ENCODE measurements around the gene SOWAHD. TPM values are rescaled to one million over a fixed set of nuclear protein-coding genes. Genes with fewer than 3 reads are reported as not detected.
"Not testable (repeated sequence)": the region's sequence is repeated elsewhere in the genome, so short reads cannot be mapped to it uniquely, and the experiment has no call there.

The SOWAHD gene
- total RNA-seq, 1 donor from 2014 or later = not detected

DNA sequence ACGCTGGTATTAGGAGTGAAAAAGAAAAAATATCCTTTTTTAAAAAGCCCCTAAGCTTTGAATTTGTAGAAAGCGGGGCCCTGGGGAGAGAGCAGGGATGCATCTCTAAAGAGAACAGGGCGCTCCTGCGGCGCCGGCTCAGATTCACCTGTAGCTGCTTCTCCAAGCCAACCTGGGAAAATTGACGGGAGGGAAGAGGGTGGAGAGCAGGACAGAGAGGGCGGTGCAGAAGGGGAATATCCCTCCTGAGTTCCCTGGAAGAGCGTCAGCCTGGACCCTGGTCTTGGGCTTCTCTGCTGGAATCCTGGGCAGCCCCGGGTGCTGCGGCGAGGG lies 776 bp upstream of the SOWAHD start:
- no peak for DNase-seq (ENCODE audit: extremely low read depth, low read depth, low spot score)

DNA sequence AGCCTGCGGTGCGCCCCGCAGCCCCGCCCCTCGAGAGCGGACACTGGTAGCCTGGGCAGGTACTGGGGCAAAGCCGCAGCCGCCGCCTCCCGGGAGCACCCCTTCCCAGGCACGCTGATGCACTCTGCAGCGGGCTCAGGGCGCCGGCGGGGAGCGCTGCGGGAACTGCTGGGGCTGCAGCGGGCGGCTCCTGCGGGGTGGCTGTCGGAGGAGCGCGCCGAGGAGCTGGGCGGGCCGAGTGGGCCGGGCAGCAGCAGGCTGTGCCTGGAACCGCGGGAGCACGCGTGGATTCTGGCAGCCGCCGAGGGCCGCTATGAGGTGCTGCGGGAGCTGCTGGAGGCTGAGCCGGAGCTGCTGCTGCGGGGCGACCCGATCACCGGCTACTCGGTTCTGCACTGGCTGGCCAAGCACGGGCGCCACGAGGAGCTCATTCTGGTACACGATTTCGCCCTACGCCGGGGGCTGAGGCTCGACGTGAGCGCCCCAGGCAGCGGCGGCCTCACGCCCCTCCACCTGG lies 401 bp downstream of the SOWAHD start:
- DNase-seq (ENCODE audit: extremely low read depth, low read depth, low spot score) = no peak

DNA sequence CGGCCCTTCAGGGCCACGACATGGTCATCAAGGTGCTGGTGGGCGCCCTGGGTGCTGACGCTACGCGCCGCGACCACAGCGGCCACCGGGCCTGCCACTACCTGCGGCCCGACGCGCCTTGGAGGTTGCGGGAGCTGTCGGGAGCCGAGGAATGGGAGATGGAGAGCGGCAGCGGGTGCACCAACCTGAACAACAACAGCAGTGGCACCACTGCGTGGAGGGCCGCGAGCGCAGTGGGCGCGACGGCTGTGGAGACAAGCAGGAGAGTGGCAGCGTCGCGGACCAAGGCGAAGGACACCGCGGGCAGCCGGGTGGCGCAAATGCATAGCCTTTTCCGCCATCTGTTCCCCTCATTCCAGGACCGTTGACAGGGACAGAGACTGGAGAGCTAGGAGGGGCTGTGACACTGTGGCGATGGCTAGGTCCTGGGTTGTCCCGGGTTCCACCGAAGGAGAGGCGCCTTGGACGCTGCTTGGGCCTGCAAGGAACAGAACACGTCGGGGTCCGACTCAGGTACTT lies 919 bp downstream of the SOWAHD start:
- no peak for DNase-seq (ENCODE audit: extremely low read depth, low read depth, low spot score)

DNA sequence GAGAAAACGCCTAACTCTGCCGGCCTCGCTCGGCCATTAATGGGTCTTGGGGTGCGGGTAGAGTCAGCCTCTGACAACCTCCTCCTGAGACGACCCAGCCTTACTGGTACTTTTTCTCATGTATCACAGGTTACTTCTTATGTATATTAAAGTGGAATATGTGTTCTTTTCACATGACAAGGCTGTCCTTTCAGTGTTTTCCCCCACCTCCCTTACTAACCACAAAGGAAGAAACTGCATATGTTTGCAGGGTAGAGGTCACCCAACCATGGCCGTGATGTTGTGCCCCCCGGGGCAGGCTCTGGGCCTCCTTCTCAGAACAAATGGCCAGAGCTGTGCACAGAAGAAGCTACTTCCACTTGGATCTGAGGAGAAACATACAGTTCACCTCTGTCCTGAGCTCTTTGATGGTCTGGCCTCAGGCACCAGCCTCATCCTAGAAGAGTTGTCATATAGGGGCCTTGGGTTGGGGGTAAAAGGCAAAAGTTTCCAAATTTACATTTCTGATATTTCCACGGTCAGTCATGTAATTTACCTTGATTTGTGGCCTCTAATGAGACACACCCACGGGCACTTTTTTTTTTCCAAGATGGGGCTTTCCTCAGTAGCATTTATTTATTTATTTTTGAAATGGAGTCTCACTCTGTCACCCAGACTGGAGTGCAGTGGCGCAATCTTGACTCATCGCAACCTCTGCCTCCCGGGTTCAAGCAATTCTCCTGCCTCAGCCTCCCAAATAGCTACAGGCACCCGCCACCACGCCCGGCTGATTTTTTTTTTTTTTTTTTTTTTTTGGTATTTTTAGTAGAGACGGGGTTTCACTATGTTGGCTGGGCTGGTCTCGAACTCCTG lies 1.9 kb downstream of the SOWAHD start:
- DNase-seq (ENCODE audit: extremely low read depth, low read depth, low spot score) = no peak

DNA sequence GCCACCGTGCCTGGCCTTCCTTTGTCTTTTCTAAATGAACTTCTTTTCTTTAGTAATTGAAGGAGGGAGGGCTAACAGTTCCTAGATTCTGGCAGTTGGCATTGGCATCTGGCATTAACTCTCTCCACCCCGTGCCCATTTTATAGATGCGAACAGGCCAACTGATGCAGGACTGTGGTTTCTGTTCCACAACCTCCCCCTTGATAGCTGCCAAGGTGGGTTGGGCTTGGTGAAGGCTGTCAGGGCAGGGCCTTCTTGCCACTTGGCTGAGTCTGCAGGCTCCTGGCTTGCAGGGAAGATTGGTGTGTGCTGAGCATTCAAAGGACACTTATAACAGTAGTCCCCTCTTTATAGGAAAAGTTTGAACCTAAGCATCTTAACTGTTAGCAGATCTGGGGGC lies 4.3 kb downstream of the SOWAHD start:
- DNase-seq (ENCODE audit: extremely low read depth, low read depth, low spot score) = no peak

DNA sequence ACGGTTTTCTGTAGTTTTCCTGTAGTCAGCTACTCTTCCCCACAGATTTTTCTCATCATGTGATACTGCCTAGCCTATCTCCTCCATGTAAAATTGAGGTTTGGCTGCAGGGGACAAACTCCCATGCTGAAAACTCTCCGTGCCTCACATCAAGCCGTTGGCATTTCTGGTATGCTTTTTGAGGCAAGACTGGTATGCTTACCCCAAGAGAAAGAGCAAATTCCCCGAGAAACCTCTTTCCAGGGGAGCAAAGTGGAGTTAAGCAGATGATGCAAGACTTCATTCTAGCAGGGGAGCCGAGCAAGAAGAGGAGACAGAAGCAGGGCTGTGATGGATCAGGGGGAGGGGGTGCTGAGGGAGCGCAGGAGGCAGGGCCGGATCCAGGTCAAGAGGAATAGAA lies 4.8 kb downstream of the SOWAHD start:
- DNase-seq (ENCODE audit: extremely low read depth, low read depth, low spot score) = no peak

DNA sequence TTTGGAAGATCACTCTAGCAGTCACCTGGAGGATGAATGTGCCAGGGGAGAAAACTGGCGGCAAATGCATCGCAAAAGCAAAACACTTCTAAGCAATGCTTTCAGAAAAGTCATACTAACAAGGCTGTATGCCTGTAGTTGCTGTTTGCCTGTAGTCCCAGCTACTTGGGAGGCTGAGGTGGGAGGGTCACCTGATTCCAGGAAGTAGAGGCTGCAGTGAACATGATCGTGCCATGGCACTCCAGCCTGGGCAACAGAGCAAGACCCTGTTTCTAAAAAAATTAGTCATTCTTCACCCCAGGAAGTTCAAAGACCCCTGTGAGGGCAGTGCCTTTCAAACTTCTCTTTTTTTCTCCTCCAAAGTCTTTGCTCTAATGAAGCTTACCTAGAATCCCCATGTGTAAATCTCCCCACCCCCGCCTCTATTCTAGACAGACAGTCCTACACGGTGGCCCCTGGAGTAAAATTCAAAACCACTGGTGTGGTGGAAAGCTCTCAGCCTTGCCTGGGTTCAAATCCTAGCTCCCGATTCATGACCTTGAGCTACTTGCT lies 5.5 kb downstream of the SOWAHD start:
- no peak for DNase-seq (ENCODE audit: extremely low read depth, low read depth, low spot score)

DNA sequence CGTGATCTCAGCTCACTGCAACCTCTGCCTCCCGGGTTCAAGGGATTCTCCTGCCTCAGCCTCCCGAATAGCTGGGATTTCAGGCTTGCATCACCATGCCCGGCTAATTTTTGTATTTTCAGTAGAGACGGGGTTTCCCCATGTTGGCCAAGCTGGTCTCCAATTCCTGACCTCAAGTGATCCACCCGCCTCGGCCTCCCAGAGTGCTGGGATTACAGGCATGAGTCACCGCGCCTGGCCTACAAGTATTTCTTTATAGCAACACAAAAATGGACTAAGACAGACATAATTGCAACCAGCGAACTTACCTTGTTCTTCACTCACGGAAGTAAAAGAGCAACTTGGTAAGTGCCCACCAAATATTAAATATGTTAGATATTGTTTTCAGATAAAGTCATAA lies 10.0 kb downstream of the SOWAHD start:
- not testable (repeated sequence) for DNase-seq (ENCODE audit: extremely low read depth, low read depth, low spot score)

DNA sequence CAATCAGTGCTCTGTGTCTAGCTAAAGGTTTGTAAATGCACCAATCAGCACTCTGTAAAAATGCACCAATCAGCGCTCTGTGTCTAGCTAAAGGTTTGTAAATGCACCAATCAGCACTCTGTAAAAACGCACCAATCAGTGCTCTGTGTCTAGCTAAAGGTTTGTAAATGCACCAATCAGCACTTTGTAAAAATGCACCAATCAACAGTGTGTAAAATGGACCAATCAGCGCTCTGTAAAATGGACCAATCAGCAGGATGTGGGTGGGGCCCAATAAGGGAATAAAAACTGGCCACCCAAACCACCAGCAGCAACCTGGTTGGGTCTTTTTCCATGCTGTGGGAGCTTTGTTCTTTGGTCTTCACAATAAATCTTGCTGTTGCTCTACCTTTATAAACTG lies 11.0 kb downstream of the SOWAHD start:
- DNase-seq (ENCODE audit: extremely low read depth, low read depth, low spot score) = not testable (repeated sequence)

DNA sequence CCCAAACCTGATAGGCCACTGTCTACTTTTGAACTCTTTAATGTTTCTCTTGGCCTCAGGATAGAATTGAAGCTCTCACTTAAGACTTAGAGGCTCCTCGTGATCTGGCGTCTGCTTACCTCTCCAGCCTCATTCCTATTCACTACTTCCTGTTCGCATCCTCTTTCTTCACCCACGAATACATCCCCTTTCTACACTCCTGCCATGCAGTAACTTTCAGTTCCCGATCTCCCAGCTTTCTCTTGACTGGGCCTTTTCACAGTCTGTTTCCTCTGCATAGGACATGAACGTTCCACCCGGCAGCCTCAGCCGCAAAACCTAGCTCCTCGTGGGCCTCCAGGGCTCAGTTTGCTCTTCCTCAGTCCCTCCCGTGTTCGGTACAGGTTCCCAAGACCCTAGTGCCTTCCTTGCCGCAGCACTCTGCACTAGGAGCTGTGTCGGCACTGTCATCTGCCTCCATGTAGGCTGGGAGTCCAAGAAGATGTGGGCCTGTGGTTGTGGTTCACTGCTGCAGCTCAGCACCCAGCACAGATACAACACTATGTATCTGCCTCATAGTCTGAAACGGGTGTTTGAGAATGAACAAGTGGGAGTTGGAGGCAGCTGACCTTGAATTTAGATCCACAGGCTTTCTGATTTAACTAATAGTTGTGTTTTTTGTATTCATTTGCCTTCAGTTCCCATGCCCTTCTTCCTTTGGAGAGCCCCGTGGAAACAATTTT lies 17.3 kb downstream of the SOWAHD start:
- no peak for DNase-seq (ENCODE audit: extremely low read depth, low read depth, low spot score)

DNA sequence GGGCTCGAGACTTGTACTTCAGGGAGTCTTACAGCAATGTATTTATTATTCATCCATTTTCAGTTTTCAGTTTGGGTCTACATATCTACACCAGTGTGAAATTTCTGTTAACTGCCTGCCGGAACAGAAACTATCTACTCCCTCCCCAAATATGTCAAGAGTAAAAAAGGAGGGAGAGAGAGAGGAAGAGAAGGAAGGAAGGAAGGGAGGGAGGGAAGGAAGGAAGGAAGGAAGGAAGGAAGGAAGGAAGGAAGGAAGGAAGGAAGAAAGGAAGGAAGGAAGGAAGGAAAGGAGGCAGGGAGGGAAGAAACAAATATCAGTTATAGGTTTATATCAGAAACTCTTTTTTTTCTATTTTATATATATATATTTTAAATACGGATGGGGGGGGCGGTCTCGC lies 20.4 kb downstream of the SOWAHD start:
- no peak for DNase-seq (ENCODE audit: extremely low read depth, low read depth, low spot score)

DNA sequence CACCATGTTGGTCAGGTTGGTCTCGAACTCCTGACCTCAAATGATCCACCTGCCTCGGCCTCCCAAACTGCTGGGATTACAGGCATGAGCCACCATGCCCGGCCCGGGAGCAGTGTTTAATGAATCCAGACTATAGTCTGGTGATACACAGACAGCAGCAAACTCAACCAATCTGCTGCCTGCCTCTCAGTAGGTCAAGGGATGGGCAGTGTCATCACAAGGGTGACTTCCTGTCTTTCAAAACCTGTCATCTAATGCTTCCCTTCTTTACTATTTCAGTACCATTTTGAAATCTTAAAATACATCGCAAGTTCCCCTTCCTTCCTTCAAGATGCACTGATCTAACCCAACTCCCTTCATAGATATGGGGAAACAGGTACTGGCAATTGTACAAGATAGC lies 24.6 kb downstream of the SOWAHD start:
- no peak for DNase-seq (ENCODE audit: extremely low read depth, low read depth, low spot score)

DNA sequence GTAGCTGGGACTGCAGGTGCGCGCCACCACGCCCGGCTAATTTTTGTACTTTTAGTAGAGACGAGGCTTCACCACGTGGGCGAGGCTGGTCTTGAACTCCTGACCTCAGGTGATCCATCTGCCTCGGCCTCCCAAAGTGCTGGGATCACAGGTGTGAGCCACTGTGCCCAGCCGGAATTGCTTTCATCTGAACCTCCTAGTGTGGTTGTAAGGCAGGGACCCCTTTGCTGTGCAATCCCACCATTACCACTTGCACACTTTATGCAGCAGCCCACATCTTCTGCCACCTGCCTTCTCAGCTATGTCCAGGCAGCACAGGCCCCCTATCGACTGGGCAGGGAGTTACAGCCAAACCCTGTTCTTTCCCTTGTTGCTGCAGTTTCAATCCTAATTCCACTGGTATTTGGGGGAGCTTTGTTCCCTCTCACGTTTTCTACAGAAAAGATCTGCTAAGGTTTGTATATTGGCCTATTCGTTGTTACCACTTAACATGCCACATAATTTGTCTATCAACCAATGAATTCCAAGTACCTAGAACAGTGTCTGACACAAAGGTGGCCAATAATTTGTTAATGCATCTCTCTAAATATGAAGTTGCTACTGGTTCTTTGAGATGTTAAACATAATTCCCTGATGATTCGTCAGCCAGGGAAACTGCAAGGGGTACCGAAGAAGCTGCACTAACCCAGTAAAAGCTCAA lies 26.5 kb downstream of the SOWAHD start:
- no peak for DNase-seq (ENCODE audit: extremely low read depth, low read depth, low spot score)

DNA sequence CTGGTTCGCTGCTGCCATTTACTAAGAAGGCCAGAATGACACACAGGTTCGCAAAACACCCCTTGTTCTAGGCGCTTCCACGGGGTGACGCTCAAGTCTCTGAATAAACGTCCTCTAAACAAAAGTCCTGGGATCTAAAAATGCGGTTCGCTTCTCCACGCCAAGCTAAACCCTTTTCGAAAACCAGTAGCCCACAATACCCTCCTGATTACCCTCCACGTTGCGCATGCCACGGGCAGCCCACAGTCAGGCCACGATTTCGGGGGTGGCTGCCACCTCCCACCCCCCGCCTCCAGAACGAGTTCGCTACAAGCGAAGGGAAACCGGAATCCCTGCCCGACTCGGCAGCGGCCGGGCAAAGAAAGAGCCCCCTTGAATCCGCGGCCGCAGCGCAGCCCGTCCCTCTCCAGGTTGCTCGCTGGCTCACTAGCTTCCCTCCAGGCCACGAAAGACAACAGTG lies 32.6 kb downstream of the SOWAHD start:
- DNase-seq (ENCODE audit: extremely low read depth, low read depth, low spot score) = no peak

DNA sequence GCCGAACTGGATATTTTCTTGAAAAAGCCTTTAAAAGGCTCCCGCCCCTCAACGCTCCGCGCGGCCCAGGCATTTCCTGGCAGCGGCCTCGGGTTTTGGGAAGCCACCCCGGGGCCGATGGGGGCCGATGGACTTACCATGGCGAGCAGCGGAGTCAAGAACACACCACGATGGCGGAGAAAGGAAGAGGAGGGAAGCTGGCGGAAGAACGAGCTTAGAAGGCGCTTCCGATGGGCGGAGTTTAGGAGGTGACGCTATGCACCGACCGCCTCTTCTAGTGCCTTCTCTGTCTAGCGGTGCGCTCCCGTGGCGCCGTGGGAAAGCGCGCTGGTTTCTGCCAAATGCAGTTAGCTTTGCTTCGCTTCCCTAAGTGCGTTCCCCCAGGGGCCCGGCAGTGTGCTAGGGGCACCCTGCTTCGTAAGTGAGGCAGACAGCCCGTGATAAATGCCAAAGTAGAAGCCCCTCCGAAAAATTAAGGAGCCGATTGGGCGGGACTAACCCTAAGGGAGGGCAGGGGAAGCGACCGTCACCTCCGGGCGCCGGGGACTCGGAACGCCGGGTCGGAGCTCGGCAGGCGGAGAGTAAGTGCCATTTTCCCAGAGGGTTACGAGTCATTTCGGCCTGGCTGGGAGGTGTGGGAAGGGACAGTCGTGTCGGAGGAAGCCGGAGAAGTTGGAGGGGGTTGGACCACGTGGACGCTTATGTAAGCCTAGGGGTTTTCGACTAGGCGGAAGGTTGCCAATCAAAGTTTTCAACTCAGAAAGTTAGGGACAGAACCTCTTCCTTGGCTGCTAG lies 33.2 kb downstream of the SOWAHD start, which contains the start of gene RPL39:
Gene RPL39, minus strand, starts transcription at position 194 of the 795 bp plus-strand sequence. Its CDS starts 54 bp downstream, at position 140.
- peak; percentile 56 for DNase-seq (ENCODE audit: extremely low read depth, low read depth, low spot score)

DNA sequence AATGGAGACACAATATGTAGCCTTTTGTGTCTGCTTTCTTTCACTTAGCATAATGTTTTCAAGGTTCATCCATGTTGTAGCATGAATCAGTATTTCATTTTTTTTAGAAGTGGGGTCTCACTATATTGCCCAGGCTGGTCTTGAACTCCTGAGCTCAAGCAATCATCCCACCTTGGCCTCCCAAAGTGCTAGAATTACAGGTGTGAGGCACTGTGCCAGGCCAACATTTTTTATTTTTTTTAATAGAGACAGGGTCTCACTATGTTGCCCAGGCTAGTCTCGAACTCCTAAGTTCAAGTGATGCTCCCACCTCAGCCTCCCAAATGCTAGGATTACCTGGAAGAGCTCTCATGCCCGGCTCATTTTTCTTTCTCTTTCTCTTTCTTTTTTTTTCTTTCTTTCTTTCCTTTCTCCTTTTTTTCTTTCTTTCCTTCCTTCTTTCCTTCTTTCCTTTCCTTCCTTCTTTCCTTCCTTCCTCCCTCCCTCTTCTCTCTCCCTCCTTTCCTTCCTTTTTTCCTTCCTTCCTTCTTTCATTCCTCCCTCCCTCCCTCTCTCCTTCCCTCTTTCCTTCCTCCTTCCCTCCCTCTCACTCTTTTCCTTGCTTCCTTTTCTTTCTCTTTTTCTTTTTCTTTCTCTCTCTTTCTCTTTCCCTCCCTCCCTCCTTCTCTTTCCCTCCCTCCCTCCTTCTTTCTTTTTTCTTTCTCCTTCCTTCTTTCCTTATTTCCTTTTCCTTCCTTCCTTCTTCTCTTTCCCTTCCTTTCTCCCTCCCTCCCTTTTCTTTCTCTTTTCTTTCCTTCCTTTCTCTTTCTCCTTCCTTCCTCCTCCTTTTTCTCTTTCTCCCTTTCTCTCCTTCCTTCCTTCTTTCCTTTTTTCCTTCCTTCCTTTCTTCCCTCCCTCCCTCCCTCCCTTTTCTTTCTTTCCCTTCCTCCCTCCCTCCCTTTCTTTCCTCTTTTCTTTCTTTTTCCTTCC lies 43.1 kb downstream of the SOWAHD start:
- no peak for DNase-seq (ENCODE audit: extremely low read depth, low read depth, low spot score)

DNA sequence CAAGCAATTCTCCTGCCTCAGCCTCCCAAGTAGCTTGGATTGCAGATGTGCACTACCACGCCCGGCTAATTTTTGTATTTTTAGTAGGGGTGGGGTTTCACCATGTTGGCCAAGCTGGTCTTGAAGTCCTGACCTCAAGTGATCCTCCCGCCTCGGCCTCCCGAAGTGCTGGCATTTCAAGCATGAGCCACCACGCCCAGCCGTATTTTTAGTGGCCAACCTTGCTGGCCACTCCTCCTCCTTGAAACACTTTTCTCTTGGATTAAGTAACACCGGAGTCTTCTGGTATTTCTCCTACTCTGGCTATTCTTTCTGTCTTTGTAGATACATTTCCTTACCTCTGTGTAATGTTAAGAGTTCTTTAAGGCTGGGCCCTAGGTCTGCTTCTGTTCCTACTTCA lies 44.2 kb downstream of the SOWAHD start:
- DNase-seq (ENCODE audit: extremely low read depth, low read depth, low spot score) = no peak

DNA sequence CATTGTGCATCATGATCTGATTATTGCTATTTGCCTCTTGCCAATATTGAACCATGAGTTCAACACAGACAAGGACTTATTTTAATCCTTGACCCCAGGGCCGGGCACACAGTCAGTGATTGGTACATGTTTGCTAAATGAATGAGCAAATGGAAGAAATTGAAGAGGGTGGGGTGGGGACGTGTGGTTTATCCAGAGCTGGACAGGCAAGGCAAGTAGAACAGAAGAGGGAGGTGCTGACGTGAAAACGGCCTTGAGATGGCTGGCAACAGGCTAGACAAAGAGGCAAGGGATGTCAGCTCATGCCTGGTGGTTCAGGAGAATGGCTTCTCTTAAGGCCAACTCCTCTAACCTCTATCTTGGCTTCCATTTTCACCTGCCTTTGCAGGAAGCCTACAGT lies 50.1 kb downstream of the SOWAHD start:
- DNase-seq (ENCODE audit: extremely low read depth, low read depth, low spot score) = not testable (repeated sequence)

DNA sequence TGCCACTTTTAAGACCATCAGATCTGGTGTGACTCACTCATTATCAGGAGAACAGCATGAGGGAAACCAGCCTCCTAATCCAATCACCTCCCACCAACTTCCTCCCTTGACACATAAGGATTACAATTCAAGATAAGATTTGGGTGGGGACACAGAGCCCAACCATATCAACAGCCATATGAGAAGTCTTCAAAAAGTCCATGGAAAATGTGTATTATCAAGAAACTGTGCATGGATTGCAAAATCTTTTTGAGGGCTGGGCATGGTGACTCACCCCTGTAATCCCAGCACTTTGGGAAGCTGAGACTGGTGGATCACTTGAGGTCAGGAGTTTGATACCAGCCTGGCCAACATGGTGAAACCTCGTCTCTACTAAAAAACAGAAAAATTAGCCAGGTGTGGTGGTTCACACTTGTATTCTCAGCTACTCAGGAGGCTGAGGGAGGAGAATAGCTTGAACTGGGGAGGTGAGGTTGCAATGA lies 50.8 kb downstream of the SOWAHD start:
- DNase-seq (ENCODE audit: extremely low read depth, low read depth, low spot score) = no peak

All from glomerular endothelial cell (primary cell).